ENCODE measurements around the gene PPEF1. TPM values are rescaled to one million over a fixed set of nuclear protein-coding genes. Genes with fewer than 3 reads are reported as not detected.

Gene PPEF1
- total RNA-seq, 4 donors from 2014 or later: 0.89 to 1.3 TPM; not detected in 2

- Histone ChIP-seq H3K27ac (no peak overlapping the region), H3K9me3 (no peaks in the 10 kb centered on the region), H3K36me3 (no peaks in the 10 kb centered on the region), H3K27me3 (no peaks in the 10 kb centered on the region), H3K4me1 (no peaks in the 10 kb centered on the region), H3K4me3 (no peak overlapping the region)
- ATAC-seq: no peak
- 26% methylated on average over 3 of the region's 11 CpGs; no CpG with 5 or more reads in 1 of the 2 donors for WGBS, 2 donors (ENCODE audit: low coverage in 1 of 2)
- TF ChIP-seq, protein P1, sequence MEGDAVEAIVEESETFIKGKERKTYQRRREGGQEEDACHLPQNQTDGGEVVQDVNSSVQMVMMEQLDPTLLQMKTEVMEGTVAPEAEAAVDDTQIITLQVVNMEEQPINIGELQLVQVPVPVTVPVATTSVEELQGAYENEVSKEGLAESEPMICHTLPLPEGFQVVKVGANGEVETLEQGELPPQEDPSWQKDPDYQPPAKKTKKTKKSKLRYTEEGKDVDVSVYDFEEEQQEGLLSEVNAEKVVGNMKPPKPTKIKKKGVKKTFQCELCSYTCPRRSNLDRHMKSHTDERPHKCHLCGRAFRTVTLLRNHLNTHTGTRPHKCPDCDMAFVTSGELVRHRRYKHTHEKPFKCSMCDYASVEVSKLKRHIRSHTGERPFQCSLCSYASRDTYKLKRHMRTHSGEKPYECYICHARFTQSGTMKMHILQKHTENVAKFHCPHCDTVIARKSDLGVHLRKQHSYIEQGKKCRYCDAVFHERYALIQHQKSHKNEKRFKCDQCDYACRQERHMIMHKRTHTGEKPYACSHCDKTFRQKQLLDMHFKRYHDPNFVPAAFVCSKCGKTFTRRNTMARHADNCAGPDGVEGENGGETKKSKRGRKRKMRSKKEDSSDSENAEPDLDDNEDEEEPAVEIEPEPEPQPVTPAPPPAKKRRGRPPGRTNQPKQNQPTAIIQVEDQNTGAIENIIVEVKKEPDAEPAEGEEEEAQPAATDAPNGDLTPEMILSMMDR (IDR thresholded peaks at IDR 0.05): peak in 1 of 4 experiments; percentile 19
- TF ChIP-seq POLR2A (IDR thresholded peaks at IDR 0.05): no peak
These were observed 31.0 kb upstream of the PPEF1 start for GRCh38 chrX:18676470-18676869.

- WGBS, 2 donors (ENCODE audit: low coverage in 1 of 2): 74 to 79% methylated on average over 7 to 8 of the region's 17 CpGs
- no peak for ATAC-seq
- TF ChIP-seq POLR2A (IDR thresholded peaks at IDR 0.05) (no peak), POLR2AphosphoS5 (IDR thresholded peaks at IDR 0.05) (no peak), EP300 (IDR thresholded peaks at IDR 0.05) (no peak)
- TF ChIP-seq, protein P1 (IDR thresholded peaks at IDR 0.05): no peak
- Histone ChIP-seq H3K27me3 (no peaks in the 10 kb centered on the region), H3K36me3 (no peaks in the 10 kb centered on the region), H3K4me3 (no peak overlapping the region), H3K27ac (no peak overlapping the region), H3K9me3 (no peaks in the 10 kb centered on the region), H3K4me1 (no peaks in the 10 kb centered on the region)
These were observed 30.1 kb upstream of the PPEF1 start for GRCh38 chrX:18677161-18677869.

DNA sequence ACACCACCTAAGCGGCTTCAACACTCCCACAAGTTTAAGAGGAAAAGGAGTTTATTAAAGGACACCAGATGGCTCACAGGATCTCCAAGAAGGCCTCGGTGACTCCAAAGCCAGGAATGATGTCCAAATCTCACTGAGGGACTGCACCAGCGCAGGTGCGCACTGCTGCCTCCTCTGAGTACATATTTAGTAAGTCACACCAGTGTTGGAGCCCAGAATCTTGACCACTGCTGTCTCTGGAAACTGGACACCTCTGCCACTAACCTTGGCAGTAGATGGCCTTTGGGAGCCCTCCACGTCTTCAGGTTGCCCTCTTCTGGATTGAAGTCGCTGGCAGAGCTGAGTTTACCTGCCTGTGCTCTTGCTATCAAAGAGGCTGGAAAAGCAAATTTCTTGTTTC, 25.4 kb upstream of the PPEF1 start:
- no peak for TF ChIP-seq POLR2AphosphoS5 (IDR thresholded peaks at IDR 0.05)
- no peak for TF ChIP-seq POLR2A (IDR thresholded peaks at IDR 0.05)
- TF ChIP-seq, protein P1 (IDR thresholded peaks at IDR 0.05): no peak
- TF ChIP-seq EP300 (IDR thresholded peaks at IDR 0.05): no peak
- ATAC-seq: no peak
- H3K27me3 ChIP-seq: no peaks in the 10 kb centered on the region
- H3K4me3 ChIP-seq: no peak overlapping the region
- no peaks in the 10 kb centered on the region for H3K4me1 ChIP-seq
- no peaks in the 10 kb centered on the region for H3K36me3 ChIP-seq
- H3K27ac ChIP-seq: no peak overlapping the region
- H3K9me3 ChIP-seq: no peaks in the 10 kb centered on the region
- 72% methylated on average over 2 of the region's 6 CpGs; no CpG with 5 or more reads in 1 of the 2 donors for WGBS, 2 donors (ENCODE audit: low coverage in 1 of 2)

- no peaks in the 10 kb centered on the region for H3K9me3 ChIP-seq
These were observed 24.5 kb upstream of the PPEF1 start for GRCh38 chrX:18682979-18683387.

More at GRCh38 chrX:18682979-18683387, 24.5 kb upstream of the PPEF1 start:
- H3K27me3 ChIP-seq: no peaks in the 10 kb centered on the region
- H3K27ac ChIP-seq: no peak overlapping the region
- no peak overlapping the region for H3K4me3 ChIP-seq
- ATAC-seq: no peak
- WGBS, 2 donors (ENCODE audit: low coverage in 1 of 2): 72 to 79% methylated on average over 3 to 6 of the region's 9 CpGs
- no peaks in the 10 kb centered on the region for H3K4me1 ChIP-seq
- H3K36me3 ChIP-seq: no peaks in the 10 kb centered on the region
- TF ChIP-seq POLR2A (IDR thresholded peaks at IDR 0.05) (no peak), EP300 (IDR thresholded peaks at IDR 0.05) (no peak), POLR2AphosphoS5 (IDR thresholded peaks at IDR 0.05) (no peak)
- TF ChIP-seq, protein P1 (IDR thresholded peaks at IDR 0.05): no peak

Measured in gastroesophageal sphincter (tissue), 4 donors.